ENCODE data around the gene HNF1B.

Gene HNF1B

GRCh38 chr17:37761059-37761458, 16.2 kb upstream of the HNF1B start:
- DNase-seq (ENCODE audit: low read depth), result no peak

DNA sequence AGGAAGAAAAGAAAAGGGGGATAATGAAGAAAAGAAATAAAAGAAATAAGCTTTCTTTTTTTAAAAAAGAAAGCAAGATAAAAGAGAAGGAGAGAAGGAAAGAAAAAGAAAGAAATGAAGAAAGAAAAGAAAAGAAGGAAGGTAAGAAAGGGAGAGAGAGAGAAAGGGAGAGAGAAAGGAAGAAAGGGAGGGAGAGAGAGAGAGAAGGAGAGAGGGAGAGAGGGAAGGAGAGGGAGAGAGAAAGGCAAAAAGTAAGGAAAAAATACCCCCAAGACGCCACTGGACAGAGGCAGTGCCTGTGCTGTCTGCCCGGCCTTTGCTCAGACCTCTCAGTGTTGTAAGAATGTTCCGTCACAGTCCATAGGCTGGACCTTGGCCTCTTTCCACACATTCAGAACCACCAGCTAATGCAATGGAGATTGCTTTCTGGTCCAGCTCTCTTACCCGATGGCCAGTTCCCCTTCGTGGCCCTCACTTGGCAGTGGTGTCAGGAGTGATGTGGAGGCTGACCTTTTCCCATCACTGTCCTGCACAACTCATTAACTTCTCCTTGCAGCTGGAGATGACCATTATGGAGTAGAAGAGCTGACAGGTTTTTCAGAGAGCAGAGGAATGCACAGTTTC, 14.3 kb upstream of the HNF1B start:
- no peak for DNase-seq (ENCODE audit: low read depth)

- DNase-seq (ENCODE audit: low read depth), result no peak
These were observed 11.2 kb upstream of the HNF1B start for GRCh38 chr17:37756051-37756450.

GRCh38 chr17:37755455-37755854, 10.6 kb upstream of the HNF1B start:
- no peak for DNase-seq (ENCODE audit: low read depth)

- DNase-seq (ENCODE audit: low read depth), result no peak
These were observed 9.5 kb upstream of the HNF1B start for GRCh38 chr17:37754363-37754762.

GRCh38 chr17:37752482-37752881, 7.6 kb upstream of the HNF1B start:
- DNase-seq (ENCODE audit: low read depth), result no peak

GRCh38 chr17:37750768-37751475, 6.1 kb upstream of the HNF1B start:
- DNase-seq (ENCODE audit: low read depth), result no peak

- DNase-seq (ENCODE audit: low read depth), result no peak
These were observed 5.4 kb upstream of the HNF1B start for GRCh38 chr17:37750292-37750691.

DNA sequence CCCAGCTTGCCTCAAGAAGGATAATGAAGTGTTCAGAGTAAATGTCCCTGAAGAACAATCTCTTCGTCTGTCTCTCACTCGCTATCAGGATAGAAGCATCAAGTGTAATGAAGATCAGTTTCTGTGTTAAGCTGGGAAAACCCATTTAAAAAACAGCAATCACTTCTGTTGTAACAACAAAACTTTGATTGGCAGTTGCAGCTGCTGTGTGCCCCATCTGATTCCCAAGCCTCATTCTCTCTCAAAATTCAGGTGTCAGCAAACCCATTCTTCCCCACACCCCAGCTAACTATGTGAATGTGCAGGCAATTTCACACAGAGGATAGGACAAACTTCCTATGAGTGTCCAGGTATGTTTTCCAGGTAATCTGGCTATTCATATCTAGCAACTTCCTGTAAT, 2.4 kb upstream of the HNF1B start:
- no peak for DNase-seq (ENCODE audit: low read depth)

DNA sequence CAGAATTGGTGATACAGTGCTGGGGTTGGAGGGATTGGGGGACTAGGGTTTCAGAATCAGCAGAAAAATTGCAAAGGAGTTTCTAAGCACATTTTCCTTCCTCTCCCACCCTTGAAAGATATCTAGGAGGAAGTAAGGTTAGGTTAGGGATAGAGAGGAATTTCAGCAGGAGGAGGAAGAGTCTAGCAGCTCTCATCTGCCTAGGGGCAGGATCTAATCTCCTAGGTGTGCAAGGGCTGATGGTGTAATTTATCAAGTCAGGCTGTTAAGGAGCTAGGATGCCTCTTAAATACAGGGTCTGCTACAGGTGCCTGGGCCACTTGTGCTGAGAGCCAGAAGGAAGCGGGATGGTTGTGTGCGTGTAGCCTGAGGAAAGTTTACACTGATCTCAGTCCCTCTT, 1.8 kb upstream of the HNF1B start:
- no peak for DNase-seq (ENCODE audit: low read depth)

GRCh38 chr17:37745801-37746426, 1.1 kb upstream of the HNF1B start:
- DNase-seq (ENCODE audit: low read depth), result no peak

- DNase-seq (ENCODE audit: low read depth), result no peak
These were observed 279 bp downstream of the HNF1B start for GRCh38 chr17:37744633-37744927.

- DNase-seq (ENCODE audit: low read depth), result no peak
These were observed 805 bp downstream of the HNF1B start for GRCh38 chr17:37743875-37744632.

GRCh38 chr17:37743612-37743874, 1.3 kb downstream of the HNF1B start:
- no peak for DNase-seq (ENCODE audit: low read depth)

- no peak for DNase-seq (ENCODE audit: low read depth)
These were observed 1.9 kb downstream of the HNF1B start for GRCh38 chr17:37742762-37743611.

GRCh38 chr17:37742116-37742761, 2.6 kb downstream of the HNF1B start:
- DNase-seq (ENCODE audit: low read depth), result no peak

GRCh38 chr17:37741341-37742115, 3.3 kb downstream of the HNF1B start:
- no peak for DNase-seq (ENCODE audit: low read depth)

DNA sequence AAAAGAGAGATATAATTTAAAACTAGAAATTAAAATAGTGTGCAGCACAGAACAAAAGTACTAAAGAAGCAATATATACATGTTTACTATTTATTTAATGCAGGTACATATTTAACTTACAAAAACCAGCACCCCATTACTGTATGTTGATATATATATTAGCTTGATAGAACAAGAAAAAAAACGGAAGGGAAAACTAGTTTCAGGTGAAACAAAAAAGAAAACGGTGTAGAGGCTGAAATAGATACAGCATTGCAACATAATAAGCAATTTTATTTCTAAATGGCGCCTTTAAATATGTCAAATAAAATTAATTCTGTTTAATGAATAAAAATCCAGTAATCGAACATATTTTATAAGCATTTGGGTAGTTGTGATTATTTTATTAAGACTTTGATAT, 3.9 kb downstream of the HNF1B start:
- DNase-seq (ENCODE audit: low read depth), result no peak

- DNase-seq (ENCODE audit: low read depth), result no peak
These were observed 6.9 kb downstream of the HNF1B start for GRCh38 chr17:37737971-37738370.

DNA sequence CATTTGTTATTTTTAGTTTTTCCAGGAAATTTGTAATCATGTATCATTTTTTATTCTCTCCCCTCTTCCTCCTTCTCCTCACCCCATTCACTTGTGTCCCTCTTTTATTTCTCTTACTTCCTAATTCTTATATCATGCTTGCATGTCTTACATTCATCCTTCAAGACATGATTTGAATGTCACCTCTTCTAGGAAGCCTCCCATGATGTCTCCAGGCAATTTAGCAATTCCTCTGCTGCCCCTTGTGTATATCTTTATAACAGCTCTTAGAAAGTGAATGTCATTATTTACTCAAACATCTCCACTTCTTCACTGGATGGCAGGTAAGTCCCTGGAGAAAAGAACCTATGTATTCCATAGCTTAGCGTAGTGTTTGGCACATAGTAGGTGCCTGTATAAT, 7.8 kb downstream of the HNF1B start:
- no peak for DNase-seq (ENCODE audit: low read depth)

GRCh38 chr17:37736428-37736827, 8.4 kb downstream of the HNF1B start:
- DNase-seq (ENCODE audit: low read depth), result no peak
